HG03097 (cell line): ENCODE measurements around the gene SYNGR3.
"Not testable (repeated sequence)": the region's sequence is repeated elsewhere in the genome, so short reads cannot be mapped to it uniquely, and the experiment has no call there.

Source experiments
- ATAC-seq: cut with Tn5 transposase; IDR thresholded peaks from one replicate; pipeline ENCODE4 v1.9.1; 2021; ENCODE audit not compliant: unreplicated experiment, low FRiP score

The SYNGR3 gene

DNA sequence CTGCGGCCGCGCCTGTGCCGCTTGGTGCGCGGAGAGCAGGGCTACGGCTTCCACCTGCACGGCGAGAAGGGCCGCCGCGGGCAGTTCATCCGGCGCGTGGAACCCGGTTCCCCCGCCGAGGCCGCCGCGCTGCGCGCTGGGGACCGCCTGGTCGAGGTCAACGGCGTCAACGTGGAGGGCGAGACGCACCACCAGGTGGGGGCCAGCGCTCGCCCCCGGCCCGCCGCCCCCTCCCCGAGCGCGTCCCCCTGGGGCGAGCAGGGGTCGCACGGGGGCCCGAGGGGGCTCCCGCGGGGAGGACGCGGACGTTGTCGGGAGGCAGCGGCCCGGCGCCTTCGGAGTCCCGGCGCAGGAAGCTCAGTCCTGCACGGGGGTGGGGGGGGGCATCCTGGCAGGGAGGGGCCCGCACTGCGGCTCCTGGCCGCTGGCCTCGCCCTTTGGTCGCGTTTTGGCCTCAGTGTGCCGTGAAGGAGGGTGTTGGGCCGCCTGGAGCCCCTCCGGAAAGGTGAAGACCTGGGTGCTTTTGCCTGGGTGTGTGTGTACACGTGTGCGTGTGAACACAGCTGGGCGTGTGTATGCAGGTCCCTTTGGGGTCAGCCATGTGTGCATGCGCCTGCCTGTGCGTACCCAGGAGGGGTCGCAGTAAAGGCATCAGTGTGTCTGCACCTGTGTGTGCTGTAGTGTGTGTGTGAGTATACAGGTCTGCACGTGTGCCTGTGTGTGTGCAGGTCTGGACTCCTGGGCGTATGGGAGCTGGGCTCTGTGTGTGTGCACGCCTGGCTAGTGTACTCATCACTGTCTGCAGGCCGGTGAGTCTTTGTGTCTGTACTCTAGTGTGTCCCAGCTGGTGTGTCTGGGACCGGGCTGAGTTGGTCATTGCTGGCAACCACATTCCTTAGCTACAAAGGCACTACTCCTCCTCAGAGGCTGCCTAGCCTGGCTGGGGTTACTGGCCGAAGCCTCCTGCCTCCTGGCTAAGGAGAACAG is 37.5 kb downstream of the SYNGR3 start:
- no peak for ATAC-seq

- no peak for ATAC-seq
These were observed 38.4 kb downstream of the SYNGR3 start for GRCh38 chr16:2028146-2028545.

DNA sequence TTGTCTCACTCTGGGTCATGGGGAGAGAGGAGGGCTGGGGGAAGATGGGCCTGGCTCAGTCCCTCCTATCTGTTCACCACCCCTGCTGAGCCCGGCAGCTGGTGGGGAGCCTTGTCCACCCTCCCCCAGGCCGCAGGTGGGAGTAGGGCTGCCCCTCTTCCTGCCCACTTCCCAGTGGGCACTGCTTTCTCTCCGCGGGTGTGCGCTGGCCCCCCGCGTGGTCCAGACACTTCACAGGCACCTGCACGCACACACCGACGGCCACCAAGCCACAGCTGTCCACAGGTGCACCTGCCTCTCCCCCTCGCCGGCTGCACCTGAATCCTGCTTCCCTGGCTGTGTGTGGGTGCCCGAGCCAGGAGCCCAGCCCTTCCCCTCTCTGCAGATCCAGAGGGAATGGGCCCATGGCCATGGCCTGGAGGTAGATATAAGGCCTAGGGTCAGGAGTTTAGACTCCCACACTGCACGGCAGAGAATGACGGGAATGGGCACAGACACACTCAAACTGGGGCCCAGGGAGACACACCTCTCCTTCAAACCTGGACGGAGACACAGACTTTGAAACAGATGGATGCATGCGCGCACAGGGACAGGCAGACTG is 39.0 kb downstream of the SYNGR3 start:
- ATAC-seq = no peak

- ATAC-seq = no peak
These were observed 39.6 kb downstream of the SYNGR3 start for GRCh38 chr16:2029350-2029749.

- ATAC-seq = no peak
These were observed 40.3 kb downstream of the SYNGR3 start for GRCh38 chr16:2030036-2030435.

DNA sequence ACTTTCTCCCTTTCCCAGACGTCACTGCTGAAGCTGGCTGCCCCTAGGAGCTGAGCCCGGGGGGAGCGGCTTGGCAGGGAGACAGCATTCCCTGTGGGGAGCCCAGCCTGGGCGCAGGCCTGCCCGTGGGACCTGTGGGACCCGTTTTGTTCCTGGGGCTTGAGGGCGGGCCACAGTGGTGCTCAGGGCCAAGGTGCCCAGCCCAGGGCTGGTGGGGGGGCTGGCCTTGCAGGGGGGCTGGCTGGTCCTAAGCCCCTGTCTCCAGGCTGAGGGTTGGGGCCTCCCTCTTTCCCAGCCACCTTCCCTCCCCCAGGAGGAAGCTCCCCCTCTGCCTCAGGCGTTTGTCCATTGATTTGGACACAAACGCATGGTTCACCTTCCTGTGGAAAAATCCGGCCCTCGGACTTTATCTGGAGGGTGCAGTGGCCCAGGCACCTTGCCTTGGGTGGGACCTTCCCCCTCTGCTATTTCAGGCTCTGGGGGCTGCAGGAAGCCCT is 41.4 kb downstream of the SYNGR3 start:
- ATAC-seq = no peak

GRCh38 chr16:2032285-2033056 is 42.7 kb downstream of the SYNGR3 start:
- ATAC-seq = no peak

DNA sequence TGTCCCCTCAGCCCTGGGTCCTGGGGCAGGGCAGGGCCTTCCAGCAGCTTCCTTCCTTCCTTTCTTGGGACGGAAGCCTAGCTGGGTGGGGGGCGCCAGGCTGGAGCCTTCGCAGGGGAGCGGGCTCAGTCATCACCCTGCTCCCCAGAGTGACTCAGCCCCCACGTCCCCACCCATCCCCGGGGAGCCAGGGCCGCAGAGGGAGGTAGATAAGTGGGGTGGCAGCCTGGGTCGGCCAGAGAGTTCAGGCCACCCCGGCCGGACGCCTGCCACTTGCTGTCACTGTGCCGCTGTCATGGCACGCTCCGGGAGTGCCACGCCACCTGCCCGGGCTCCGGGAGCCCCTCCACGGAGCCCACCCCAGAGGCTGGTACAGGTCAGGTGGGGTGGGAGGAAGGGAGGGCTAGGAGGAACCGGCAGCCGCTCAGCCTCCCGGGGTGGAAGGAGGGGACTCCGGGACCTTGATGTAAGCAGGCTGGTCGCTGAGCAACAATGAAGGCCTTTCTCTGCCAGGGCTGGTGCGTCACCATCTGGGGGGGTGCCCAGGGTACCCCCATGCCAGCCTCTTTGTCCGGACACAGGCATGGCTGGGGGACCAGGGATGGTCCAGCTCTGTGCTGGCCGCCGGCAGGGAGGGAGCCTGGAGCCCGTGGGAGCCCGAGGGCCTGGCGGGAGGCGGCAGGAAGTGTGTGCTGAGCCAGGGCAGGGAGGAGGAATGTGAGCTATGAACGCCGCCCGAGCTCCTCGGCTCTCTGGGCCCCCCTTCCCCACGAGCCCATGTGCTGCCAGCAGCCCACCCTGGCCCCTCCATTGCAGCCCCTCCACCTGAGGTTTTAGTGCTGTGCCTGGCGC is 43.5 kb downstream of the SYNGR3 start:
- ATAC-seq = no peak

- ATAC-seq = not testable (repeated sequence)
These were observed 44.3 kb downstream of the SYNGR3 start for GRCh38 chr16:2033909-2034695.

DNA sequence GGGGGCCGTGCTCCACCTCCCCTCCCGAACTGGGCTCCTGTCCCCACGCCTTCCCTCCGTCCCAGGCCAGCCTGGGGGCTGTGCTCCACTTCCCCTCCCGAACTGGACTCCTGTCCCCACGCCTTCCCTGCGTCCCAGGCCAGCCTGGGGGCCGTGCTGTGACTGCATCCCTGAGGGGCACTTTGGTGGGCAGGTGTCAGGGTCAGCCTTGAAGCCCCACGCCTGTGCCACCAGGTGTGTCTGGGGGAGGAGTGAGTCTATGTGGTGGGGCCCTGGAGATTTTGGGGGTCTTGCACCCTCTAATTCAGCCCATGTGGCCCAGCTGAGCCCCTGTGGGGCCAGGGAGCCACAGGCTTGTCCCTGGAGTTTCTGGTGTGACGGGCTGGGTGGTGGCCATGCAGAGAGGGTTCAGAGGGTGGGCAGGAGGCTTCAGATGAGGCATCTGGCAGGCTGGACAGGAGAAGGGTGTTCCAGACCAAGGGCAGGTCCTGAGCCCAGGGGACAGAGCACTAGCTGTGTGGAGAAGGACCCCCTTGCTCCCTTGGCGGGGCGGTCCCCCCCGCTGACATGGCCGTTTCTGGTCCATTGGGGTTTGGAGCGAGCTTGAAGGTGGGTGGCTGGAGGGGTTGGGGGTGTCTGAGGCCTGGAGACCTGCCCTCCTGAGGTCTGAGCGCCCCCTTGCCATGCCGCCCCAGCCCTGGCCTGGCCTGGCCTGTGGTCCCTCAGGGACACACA is 45.1 kb downstream of the SYNGR3 start:
- ATAC-seq = no peak

GRCh38 chr16:2035431-2036199 is 45.8 kb downstream of the SYNGR3 start:
- ATAC-seq = no peak

- ATAC-seq = no peak
These were observed 46.6 kb downstream of the SYNGR3 start for GRCh38 chr16:2036200-2036966.

DNA sequence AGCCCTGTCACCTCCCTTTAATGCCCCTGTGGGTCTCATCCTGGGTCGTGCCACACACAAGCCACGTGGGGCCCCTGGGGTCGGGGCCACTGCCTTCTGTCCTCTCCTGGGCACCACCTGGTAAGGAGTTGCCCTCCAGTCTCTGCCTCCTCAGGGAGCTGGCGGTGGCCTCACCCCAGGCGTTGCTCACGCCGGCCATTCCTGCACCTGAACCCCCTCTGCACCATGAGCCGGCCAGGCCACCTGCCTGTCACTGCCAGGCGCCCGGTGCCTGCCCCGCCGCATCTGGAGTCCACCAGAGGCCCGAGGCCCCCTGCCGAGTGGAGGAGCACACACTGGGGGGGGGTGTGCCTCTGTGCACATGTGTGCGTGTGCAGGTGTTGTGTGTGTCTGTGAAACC is 47.3 kb downstream of the SYNGR3 start:
- ATAC-seq = no peak

DNA sequence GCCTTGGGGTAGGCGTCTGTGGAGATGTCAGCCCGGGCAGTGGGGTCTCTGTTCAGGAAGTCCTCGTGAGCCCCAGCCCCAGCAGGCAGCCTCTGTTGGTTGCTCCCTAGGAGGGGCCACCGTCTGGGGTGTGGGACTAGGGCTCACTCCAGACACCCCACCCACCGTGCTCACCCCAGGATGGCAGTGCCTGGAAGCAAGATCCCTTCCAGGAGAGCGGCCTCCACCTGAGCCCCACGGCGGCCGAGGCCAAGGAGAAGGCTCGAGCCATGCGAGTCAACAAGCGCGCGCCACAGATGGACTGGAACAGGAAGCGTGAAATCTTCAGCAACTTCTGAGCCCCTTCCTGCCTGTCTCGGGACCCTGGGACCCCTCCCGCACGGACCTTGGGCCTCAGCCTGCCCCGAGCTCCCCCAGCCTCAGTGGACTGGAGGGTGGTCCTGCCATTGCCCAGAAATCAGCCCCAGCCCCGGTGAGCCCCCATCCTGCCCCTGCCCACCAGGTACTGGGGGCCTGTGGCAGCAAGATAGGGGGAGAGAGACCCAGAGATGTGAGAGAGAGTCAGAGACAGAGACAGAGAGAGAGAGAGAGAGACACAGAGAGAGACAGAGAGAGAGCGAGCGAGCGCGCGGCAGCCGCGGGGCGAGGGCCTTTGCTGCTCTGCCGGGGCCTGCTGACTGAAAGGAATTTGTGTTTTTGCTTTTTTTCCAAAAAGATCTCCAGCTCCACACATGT is 48.0 kb downstream of the SYNGR3 start:
- no peak for ATAC-seq

- no peak for ATAC-seq
These were observed 48.8 kb downstream of the SYNGR3 start for GRCh38 chr16:2038382-2039231.
